HuH-7 (cell line): ENCODE data around the gene HCLS1.
"Not testable (repeated sequence)": the region's sequence is repeated elsewhere in the genome, so short reads cannot be mapped to it uniquely, and the experiment has no call there.

ENCODE experiments used
- DNase-seq: peaks from one replicate; pipeline ENCODE4 v3.0.0; 2011; ENCODE audit warnings: low spot score

The HCLS1 gene

DNA sequence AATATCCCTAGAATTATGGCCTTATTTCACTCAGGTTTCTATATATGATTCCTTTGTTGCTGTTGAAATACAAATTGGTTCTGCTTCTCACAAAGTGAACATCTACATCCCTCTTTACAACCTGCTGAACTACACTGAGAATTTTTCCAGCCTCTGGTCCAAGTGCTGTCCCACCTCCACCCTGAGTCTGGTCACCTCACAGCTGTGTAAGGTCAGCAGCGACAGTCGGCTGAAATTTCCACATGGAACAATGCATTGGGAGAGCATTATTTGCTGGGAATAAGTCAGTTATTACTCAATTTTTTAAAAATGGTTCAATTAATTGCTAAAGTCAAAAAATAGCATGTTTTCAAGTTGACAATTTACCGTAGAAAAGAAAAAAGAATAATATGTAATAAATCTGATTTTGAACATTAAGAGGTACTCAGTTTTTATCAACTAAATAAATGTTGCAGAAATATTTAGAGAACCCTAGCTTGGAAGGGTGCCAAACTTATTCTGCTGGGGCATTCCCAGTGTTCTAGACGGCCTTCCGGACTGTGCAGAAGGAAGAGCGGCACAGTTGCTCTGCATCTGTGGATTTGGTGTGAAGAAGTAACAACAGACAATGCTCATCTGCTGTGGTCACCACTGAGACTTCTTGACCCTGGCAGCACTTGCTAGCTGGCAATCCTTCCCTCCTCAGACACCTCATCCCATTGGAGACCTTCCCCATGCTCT is 1.8 kb downstream of the HCLS1 start:
- no peak for DNase-seq

DNA sequence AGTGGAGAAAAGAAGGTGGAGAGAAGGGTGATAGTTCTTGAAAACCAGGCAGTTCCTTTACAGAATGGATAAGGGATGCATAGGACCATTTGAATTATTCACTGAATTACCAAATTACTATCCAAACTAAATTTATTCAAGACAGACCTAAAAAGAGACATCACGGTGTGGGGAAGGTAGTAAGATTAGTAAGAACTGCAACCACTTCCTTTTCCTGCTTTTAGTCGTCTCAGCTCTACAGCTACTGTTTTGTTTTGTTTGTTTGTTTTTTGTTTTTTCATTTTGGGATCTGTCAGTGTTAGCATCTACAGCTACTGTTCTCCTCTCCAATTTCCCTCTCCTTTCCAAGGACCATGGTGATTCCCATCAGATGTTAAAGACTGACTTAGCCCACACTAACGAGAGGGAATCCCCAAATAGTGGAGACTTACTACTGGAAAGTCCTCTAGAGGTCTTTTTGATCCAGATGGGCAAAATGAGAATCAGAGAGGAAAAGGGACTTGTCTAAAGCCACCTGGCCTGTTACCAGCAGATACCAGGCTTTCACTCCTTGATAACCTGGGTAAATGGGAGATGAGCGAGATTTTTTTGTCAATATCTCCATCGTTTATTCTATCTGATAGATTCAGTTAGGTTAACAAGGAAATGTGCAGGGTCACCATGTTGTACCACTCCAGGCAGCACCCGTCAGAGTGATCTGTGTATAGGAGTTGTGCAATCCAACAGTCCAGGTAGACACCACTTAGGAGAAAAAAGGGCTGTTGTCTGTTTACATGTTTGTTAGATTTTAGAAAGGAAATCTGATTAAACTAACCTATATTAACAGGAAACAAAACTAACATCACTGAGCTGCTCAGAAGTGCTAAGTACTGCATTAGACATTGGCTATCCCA is 6.0 kb downstream of the HCLS1 start:
- no peak for DNase-seq

DNA sequence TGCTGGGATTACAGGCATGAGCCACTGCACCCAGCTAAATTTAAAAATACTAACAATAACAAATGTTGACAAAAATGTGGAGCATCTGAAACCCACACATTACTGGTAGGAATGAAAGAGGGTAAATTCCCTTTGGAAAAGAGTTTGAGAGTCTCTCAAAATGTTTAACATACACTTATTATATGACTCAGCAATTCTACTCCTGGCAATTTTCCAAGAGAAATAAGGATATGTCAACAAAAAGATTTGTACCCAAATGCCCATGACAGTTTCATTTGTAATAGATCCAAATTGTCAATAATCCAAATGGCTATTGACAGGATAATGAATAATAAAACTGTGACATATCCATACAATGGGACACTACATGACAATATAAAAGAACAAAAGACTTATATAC is 9.0 kb downstream of the HCLS1 start:
- no peak for DNase-seq

DNA sequence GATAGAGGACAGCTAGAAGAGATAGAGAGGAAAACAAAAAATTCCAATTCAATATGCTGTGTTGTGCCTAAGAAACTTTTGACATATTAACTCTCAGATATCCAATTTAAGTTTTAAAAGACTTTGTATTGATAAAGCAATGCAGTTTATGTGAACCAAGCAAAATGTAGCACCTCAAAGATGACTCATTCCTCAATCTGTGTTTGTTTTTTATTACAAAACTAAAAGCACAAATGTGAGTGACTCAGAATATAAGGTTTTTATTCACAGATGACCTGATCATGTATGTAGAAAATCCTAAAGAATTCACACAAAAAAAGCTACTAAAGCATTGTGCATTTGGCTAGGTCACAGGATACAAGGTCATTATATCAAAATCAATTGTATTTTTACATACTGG is 11.1 kb downstream of the HCLS1 start:
- DNase-seq: no peak

DNA sequence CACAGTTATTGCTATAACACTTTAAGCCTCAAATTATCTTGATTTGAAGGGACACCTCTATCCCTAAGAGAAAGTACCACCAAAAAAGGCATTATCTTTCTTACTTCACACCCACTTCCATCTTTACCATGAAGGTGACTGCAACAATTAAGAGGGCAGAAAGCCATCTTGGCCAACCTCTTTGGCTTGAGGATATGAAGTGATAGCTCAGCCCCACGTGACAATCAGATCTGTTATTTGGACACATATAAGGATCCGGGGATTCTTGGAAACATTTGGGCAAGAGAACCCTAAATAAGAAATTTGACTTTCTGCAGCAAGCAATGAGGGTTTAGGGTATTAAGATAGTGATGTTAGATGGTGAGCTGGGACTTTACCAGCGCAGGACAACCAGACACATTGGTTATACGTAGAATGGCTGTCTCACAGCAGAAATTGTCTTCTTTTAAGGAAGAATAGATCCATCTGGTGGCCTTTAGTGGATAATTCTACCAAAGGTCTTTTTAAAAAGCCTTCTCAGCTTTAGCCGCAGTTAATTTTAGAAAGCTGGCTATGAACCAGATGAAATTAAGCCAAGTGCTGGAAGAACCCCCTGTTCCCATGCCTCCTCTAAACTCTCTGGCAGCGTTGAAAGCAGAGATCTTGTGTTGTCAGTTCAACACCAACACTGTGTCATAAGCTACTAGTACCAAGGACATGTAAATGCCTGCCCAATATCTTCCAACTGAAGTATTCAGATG is 12.3 kb downstream of the HCLS1 start:
- no peak for DNase-seq

DNA sequence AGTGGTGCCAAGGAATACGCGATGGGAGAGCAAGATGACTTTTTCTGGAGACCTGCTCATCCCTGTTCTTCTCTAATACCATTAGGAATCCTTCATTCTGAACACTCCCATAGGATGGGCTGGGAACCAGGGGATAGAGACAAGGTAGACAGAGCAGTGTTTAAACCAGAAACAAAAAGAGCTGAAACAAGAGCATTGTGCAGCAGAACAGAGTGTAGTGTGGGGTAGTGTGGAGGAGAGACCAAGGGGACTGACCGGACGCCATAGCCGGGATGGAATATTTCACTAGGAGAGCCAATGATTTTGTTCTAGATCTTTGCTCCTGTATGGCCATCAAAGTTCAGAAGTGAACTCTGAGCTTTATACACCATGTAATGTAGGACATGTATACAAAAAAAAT is 15.6 kb downstream of the HCLS1 start:
- DNase-seq: no peak

DNA sequence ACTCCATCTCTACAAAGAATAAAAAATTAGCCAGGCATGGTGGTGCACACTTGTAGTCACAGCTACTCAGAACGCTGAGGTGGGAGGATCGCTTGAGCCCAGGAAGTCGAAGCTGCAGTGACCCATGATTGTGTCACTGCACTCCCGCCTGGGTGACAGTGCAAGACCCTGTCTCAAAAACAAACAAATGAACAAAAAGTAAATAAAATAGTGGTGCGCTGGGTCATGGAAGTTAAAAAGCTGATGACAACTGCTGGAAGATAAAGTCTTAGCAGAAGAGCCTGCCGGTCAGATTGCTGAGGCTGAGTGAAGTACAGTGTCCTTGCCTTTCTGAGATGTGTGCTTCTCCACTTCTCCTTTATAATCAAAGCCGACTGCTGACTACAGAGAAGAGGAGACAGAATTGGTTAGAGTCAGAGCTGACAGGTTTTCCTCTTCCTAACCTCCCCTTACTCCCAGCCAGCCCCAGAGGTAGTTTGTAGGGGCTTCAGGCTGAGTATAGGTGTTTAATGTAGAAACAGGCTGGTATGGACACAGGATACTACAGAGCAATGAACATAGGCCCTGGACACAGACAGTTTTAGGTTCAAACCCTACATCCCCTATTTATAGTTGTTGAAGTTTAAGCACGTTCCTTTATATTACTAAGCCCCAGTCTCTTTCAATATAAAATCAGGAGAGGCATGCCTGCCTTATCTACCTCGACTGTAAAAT is 17.9 kb downstream of the HCLS1 start:
- no peak for DNase-seq

DNA sequence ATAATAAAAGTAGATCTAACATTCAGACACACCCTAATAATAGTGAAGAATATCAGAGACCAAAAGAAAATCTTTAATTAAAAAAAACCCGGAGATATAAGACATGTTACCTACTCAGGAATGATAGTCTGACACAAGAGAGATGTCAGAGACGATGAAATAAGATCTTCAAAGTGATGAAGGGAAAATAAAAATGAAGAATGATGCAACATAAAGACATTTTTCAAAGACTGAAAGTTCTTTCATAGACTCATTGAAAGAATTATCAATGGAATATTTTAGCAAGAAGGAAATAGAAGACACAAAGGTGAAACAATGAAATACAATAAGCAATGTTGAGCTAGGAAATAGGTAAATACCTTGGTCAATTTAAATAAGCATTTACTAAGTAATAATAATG is 19.6 kb downstream of the HCLS1 start:
- DNase-seq: no peak

DNA sequence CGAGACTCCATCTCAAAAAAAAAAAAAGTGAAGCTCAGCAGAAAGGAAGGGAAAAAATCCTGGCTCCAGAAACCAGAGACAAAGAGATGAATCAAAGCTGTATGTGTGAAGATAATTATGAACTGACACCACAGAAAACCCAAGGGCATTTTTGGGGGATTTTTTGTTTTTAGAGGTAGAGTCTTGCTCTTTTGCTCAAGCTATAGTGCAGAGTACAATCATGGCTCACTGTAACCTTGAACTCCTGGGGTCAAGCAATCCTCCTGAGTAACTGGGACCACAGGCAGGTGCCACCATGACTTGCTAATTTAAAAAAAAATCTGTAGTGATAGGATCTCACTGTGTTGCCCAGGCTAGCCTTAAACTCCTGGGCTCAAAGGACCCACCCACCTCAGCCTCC is 22.8 kb downstream of the HCLS1 start:
- DNase-seq: no peak

DNA sequence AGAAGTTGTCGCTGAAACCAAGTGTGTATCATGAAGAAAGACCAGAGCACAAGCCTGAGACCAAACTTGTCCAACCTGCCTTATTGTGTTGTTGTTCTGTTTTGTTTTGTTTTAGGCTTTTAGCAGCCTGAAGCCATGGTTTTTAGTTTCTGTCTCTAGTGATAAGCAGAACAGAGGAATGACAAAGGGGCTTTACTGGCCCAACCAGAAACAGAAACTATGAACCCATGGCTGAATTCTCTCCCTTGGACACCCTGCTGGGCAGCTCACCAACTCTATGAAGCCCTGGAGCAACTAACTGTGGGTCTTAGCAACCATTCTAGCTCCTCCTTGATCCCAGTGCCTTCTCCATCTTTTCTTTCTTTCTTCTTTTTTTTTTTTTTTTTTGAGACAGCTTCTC is 30.3 kb downstream of the HCLS1 start:
- no peak for DNase-seq

DNA sequence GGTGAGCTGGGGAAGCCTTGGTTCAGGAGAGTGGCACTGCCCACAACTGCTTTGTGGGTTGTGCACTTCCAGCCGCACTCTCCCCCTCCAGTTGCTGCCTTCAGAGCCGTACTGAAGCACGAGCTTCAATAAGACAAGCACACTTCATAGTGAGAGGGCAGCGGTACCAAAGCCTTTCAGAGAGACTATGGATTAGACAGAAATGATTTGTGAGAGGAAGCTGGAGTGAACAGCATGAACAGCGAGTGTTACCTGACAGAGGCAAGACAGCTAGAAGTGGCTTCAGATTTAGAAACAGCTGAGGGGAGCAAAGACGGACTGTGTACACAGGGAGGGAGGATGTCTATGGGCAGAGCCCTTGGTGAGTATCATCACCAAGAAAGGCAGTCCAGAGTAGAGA is 31.1 kb downstream of the HCLS1 start:
- DNase-seq: no peak

DNA sequence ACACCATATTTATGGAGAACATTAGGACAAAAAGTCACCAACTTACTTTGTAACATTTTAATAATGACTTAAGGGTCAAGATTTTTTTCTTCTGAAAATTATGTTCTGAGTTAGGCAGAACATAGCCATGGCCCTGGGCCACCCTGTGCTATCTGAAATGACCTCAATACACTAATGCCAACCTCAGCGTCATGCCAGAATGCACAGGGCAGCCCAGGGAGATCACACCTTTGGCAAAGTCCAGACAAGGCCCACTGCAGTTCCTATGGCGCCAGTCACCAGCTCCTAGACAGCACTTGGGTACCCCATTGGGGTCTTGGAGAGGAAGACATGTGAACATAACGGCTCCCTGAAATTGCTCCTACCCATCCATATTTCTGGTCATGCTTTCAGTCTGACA is 33.1 kb downstream of the HCLS1 start:
- no peak for DNase-seq

DNA sequence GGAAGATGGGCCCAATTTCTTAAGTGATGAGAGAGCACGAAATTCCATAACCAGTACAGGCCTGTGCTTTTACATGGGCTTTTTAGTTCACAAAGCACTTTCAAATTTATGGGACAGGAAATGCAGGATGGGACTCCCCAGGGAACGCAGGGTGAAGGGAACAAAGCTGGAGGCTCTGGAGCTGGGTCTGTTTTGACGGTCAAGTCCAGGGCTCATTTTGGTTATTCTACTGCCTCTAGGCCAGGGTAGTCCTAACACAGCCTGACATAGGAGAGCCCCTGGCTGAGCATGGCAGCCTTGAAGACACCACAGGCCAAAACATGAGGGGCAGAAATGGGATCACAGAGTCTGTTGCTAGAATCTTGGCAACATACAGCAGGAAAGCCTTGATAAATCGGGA is 33.5 kb downstream of the HCLS1 start:
- no peak for DNase-seq

DNA sequence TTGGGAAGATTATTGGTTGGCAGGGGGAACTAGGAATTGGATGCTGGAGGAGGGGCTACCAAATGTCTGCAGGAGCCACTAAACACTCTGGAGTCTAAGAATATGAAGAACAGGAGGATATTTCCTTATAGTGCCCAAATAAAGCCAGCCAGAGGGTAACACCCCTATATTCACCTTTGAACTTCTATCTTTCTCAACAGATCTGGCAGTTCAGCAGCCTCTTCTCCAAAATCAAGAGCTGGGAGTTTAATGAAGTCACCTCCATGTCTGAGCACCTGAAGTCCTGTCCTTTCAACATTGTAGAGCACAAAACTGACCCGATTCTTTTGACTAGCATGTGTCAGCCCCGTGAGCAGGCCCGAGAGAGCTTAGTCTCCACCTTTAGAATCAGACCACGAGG is 34.2 kb downstream of the HCLS1 start:
- DNase-seq: no peak

DNA sequence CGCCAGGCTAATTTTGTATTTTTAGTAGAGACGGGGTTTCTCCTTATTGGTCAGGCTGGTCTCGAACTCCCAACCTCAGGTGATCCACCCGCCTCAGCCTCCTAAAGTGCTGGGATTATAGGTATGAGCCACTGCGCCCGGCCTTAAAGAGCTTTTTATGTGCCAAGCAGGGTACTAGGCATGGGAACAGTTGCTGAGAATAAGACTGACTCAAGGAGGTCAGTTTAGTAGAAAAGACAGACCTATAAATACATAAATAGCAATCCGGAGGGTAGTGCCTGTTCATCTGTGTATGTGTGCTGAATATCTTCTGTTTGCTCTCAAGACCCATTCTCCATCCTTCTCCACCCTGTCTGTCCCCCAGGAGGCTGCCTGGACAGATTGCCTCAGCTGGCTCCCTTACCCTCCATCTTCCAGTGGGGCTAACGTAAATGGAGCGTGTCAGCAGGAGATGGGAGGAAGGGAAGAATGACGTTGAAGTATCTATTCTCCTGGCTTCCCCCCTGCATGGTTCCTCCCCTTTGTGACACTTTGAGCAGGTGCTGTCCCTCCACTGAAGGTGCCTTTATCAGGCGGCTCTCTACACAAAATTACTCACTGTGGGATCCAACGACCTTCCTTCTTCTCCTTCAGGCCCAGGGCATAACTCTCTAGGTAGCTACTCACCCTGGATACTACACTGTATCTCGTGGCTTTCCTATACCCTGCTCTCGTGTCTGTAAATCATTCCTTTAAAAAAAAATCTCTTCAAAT is 36.4 kb downstream of the HCLS1 start:
- no peak for DNase-seq

DNA sequence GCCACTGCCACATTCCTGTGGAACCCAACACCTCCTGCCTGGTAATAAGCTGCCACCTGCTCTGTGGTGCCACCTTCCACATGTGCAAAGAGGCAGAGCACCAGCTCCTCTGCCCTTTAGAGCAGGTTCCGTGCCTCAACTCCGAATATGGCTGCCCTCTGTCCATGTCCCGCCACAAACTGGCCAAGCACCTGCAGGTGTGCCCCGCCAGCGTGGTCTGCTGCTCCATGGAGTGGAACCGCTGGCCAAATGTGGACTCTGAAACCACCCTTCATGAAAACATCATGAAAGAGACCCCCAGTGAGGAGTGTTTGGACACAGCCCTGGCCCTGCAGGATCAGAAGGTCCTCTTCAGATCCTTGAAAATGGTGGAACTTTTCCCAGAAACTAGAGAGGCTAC is 39.2 kb downstream of the HCLS1 start:
- no peak for DNase-seq

DNA sequence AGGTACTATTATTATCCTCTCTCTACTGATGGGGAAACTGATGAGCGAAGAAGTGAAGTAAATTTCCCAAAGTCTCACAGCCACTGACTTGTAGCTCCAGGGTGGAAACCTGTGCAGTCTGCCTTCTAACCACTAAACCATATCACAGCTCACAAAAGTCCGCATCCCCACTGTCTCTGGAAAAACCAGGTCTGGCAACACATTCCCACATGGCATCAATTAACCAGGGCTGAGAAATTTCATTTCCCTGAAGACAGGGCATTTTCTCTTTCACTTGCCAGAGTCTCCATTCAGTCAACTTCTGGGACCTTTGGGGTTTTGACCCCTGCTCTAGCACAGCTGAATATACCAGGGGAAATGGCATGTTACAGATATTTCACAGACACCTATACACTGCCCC is 41.0 kb downstream of the HCLS1 start:
- DNase-seq: no peak

DNA sequence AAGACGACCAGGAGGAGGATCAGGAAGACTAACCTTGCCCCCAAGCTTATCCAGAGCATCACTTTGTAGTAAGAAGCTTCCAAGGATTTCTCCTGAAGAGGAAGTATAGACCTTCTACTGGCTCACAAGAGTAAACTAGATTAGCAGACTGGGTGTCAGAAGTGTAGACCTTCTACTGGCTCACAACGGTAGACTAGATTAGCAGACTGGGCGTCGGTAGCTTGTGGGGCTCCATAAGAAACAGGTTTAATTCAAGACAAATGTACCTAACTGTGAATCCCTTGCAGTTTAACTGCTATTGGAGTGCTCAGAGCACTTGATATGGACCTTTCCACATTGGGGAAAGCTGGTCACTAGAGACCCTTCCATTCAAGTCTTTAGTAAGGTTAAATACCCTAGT is 54.6 kb downstream of the HCLS1 start:
- DNase-seq: no peak

DNA sequence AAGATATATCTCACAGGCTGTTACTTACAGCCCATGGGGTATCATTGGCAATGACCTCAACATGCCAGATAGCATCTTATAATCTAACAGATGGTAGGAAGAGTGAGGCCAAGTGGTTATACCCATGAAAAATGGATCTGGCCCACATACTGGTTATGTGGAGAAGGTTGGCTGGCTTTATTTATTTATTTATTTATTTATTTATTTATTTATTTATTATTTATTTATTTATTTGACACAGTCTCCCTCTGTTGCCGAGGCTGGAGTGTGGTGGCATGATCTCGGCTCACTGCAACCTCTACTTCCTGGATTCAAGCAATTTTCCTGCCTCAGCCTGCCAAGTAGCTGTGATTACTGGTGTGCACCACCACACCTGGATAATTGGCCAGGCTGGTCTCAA is 55.9 kb downstream of the HCLS1 start:
- DNase-seq: no peak

DNA sequence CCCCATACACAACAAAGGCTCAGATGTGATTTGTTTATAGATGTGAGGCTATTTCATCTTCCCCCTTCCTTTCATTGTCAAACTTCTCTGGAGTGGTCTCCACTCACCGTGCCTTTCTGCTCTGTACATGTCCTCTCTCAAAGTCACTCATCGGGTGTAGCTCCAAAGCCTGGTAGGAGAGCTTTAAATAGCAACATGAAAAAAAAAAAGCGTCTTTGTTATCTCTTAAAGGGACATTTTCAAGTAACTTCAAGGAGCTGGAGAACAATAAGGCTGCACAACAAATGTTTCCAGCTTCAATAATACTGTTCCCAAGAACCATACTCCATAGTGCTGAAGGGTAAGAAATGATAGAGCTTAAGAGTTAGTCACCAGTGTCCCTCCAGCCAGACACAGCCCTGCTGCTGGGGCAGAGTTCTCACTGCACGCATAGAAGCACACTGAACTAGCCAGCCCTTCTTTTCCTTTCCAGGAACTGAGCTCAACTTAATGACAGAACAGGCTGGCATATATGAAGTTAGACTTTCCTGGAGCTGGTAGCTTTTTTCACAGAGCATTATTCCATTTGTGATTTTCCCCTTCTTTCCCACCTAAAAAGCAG is 59.4 kb downstream of the HCLS1 start:
- no peak for DNase-seq

DNA sequence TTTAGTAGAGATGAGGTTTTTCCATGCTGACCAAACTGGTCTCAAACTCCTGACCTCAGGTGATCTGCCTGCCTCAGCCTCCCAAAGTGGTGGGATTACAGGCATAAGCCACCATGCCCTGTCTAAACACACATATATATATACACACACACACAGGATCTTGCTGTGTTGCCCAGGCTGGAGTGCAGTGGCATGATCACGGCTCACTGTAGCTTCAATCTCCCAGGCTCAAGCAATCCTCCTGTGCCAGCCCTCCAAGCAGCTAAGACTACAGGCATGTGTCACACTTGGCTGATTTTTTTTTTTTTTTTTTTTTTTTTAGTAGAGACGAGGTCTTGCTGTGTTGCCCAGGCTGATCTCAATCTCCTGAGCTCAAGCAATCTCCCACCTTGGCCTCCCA is 60.8 kb downstream of the HCLS1 start:
- not testable (repeated sequence) for DNase-seq
